Superior temporal gyrus (tissue), 1 donor: ENCODE data around the gene PLXNA4.

Experiments
- DNase-seq: peaks from one replicate; pipeline ENCODE4 v3.0.0-alpha.2; 2016; ENCODE audit errors: extremely low spot score

The PLXNA4 gene

GRCh38 chr7:132240821-132241422, 335.3 kb downstream of the PLXNA4 start:
- no peak for DNase-seq

- no peak for DNase-seq
Measured at GRCh38 chr7:132240262-132240661, 336.0 kb downstream of the PLXNA4 start.

GRCh38 chr7:132239422-132239994, 336.8 kb downstream of the PLXNA4 start:
- no peak for DNase-seq

GRCh38 chr7:132234711-132235110, 341.6 kb downstream of the PLXNA4 start:
- no peak for DNase-seq

GRCh38 chr7:132232406-132232805, 343.9 kb downstream of the PLXNA4 start:
- DNase-seq, result no peak

- no peak for DNase-seq
Measured at GRCh38 chr7:132230462-132230861, 345.8 kb downstream of the PLXNA4 start.

- no peak for DNase-seq
Measured at GRCh38 chr7:132228240-132228639, 348.0 kb downstream of the PLXNA4 start.

GRCh38 chr7:132226957-132227290, 349.3 kb downstream of the PLXNA4 start:
- no peak for DNase-seq

- no peak for DNase-seq
Measured at GRCh38 chr7:132226046-132226956, 350.0 kb downstream of the PLXNA4 start.

GRCh38 chr7:132225216-132226030, 350.8 kb downstream of the PLXNA4 start:
- DNase-seq, result no peak

- DNase-seq, result no peak
Measured at GRCh38 chr7:132221356-132221755, 354.9 kb downstream of the PLXNA4 start.

GRCh38 chr7:132220060-132220459, 356.2 kb downstream of the PLXNA4 start:
- no peak for DNase-seq

GRCh38 chr7:132218876-132219275, 357.4 kb downstream of the PLXNA4 start:
- DNase-seq, result no peak

GRCh38 chr7:132216847-132217525, 359.3 kb downstream of the PLXNA4 start:
- DNase-seq, result no peak

- DNase-seq, result no peak
Measured at GRCh38 chr7:132214452-132214851, 361.8 kb downstream of the PLXNA4 start.

GRCh38 chr7:132213583-132213982, 362.7 kb downstream of the PLXNA4 start:
- DNase-seq, result no peak

- DNase-seq, result no peak
Measured at GRCh38 chr7:132211971-132212370, 364.3 kb downstream of the PLXNA4 start.

- no peak for DNase-seq
Measured at GRCh38 chr7:132210821-132211220, 365.4 kb downstream of the PLXNA4 start.

GRCh38 chr7:132207782-132208181, 368.5 kb downstream of the PLXNA4 start:
- DNase-seq, result no peak

GRCh38 chr7:132207211-132207610, 369.1 kb downstream of the PLXNA4 start:
- no peak for DNase-seq

- no peak for DNase-seq
Measured at GRCh38 chr7:132206594-132206993, 369.7 kb downstream of the PLXNA4 start.

- DNase-seq, result no peak
Measured at GRCh38 chr7:132205509-132205908, 370.8 kb downstream of the PLXNA4 start.
